Renal pelvis (tissue), 4 donors: Measurements from ENCODE around the gene GALNT1. TPM values are rescaled to one million over a fixed set of nuclear protein-coding genes. Genes with fewer than 3 reads are reported as not detected.

Experiments used
- DNase-seq: peaks from one replicate; pipeline ENCODE4 v3.0.0-alpha.2; 2013
- polyA plus RNA-seq, 3 donors: library from polyadenylated mRNA; unstranded; fragments of 120-200 nt; gene quantifications; one replicate each; pipeline ENCODE4 v1.2.1, GENCODE V29; 2013; ENCODE audit not compliant: insufficient read length in 3 of 3

The GALNT1 gene
- polyA plus RNA-seq, 3 donors = 56.2 to 63.1 (median 59.7) TPM

GRCh38 chr18:35753306-35753910, 171.9 kb downstream of the GALNT1 start:
- DNase-seq = no peak

- DNase-seq = no peak
Observed at GRCh38 chr18:35754464-35754863, 172.9 kb downstream of the GALNT1 start.

- DNase-seq = no peak
Observed at GRCh38 chr18:35755369-35755768, 173.8 kb downstream of the GALNT1 start.

- DNase-seq = peak; percentile 54
Observed at GRCh38 chr18:35756506-35757117, 175.1 kb downstream of the GALNT1 start.

Other genes starting within 250 kb of the GALNT1 start
- 10 to 100 TPM; 68.6 to 77.8 (median 74.9) TPM for gene ZNF24, start 237.3 kb upstream of the GALNT1 start, polyA plus RNA-seq
- 1 to 10 TPM; 5.3 to 6.5 (median 6.2) TPM for gene ZNF396, start 204.4 kb upstream of the GALNT1 start, polyA plus RNA-seq
- 10 to 100 TPM; 23.1 to 36.9 (median 28.9) TPM for gene INO80C, start 83.8 kb upstream of the GALNT1 start, polyA plus RNA-seq